Measurements from ENCODE around the gene ODAD4.

The ODAD4 gene

GRCh38 chr17:41939044-41939692 lies 8.8 kb downstream of the ODAD4 start:
- FAIRE-seq, result no peak
- no peak for DNase-seq (ENCODE audit: insufficient read length, low spot score)

- FAIRE-seq (no peak), DNase-seq (ENCODE audit: insufficient read length, low spot score) (no peak)
These were observed 9.3 kb downstream of the ODAD4 start for GRCh38 chr17:41939693-41940090.

GRCh38 chr17:41941168-41941567 lies 10.8 kb downstream of the ODAD4 start:
- no peak for FAIRE-seq
- DNase-seq (ENCODE audit: insufficient read length, low spot score), result no peak

- FAIRE-seq (no peak), DNase-seq (ENCODE audit: insufficient read length, low spot score) (no peak)
These were observed 12.4 kb downstream of the ODAD4 start for GRCh38 chr17:41942626-41943373.

GRCh38 chr17:41943492-41943891 lies 13.1 kb downstream of the ODAD4 start:
- FAIRE-seq, result no peak

GRCh38 chr17:41944943-41945342 lies 14.5 kb downstream of the ODAD4 start:
- FAIRE-seq (no peak), DNase-seq (ENCODE audit: insufficient read length, low spot score) (no peak)

More at GRCh38 chr17:41943492-41943891, 13.1 kb downstream of the ODAD4 start:
- no peak for DNase-seq (ENCODE audit: insufficient read length, low spot score)

GRCh38 chr17:41948762-41949460 lies 18.5 kb downstream of the ODAD4 start:
- DNase-seq (ENCODE audit: insufficient read length, low spot score), result no peak
- FAIRE-seq, result no peak

- FAIRE-seq (no peak), DNase-seq (ENCODE audit: insufficient read length, low spot score) (no peak)
These were observed 26.1 kb downstream of the ODAD4 start for GRCh38 chr17:41956522-41956921.

GRCh38 chr17:41957031-41957868 lies 26.8 kb downstream of the ODAD4 start:
- FAIRE-seq, result no peak
- DNase-seq (ENCODE audit: insufficient read length, low spot score), result no peak

GRCh38 chr17:41957869-41958439 lies 27.5 kb downstream of the ODAD4 start:
- DNase-seq (ENCODE audit: insufficient read length, low spot score) (no peak), FAIRE-seq (no peak)

- DNase-seq (ENCODE audit: insufficient read length, low spot score) (no peak), FAIRE-seq (no peak)
These were observed 28.6 kb downstream of the ODAD4 start for GRCh38 chr17:41959030-41959335.

GRCh38 chr17:41959336-41960095 lies 29.1 kb downstream of the ODAD4 start:
- peak; percentile 72 for FAIRE-seq
- peak; percentile 71 for DNase-seq (ENCODE audit: insufficient read length, low spot score)

GRCh38 chr17:41962111-41962510 lies 31.7 kb downstream of the ODAD4 start:
- DNase-seq (ENCODE audit: insufficient read length, low spot score) (no peak), FAIRE-seq (no peak)

- peak; percentile 90 for DNase-seq (ENCODE audit: insufficient read length, low spot score)
- FAIRE-seq, result peak; percentile 89
These were observed 32.5 kb downstream of the ODAD4 start for GRCh38 chr17:41962768-41963434.

GRCh38 chr17:41965694-41966462 lies 35.5 kb downstream of the ODAD4 start:
- peak; percentile 54 for FAIRE-seq
- no peak for DNase-seq (ENCODE audit: insufficient read length, low spot score)

- FAIRE-seq (peak; percentile 67), DNase-seq (ENCODE audit: insufficient read length, low spot score) (peak; percentile 98)
These were observed 36.2 kb downstream of the ODAD4 start, which contains the start of gene CNP for GRCh38 chr17:41966463-41967140. Gene CNP (plus strand): TSS chr17:41966795. CDS start chr17:41966885, 90 bp downstream.

GRCh38 chr17:41967141-41967920 lies 36.9 kb downstream of the ODAD4 start:
- DNase-seq (ENCODE audit: insufficient read length, low spot score) (no peak), FAIRE-seq (no peak)

All from HTR-8/SVneo (cell line).